Ovary (tissue), 3 donors: ENCODE measurements around the gene NFIB.

Source experiments
- CTCF ChIP-seq, 3 donors: fragments of 450-650 bp in 2 of 3; fragments of 200-600 bp in 1 of 3; IDR thresholded peaks; one replicate each; pipeline versions ENCODE4 v1.5.1 to v1.8.0; 2016 to 2022; ENCODE audit warnings: antibody characterized with exemption in 3 of 3, mild to moderate bottlenecking in 1 of 3
- POLR2A ChIP-seq: fragments of 450-650 bp; IDR thresholded peaks from one replicate; pipeline ENCODE4 v1.6.1; 2017; ENCODE audit warnings: antibody characterized with exemption, mild to moderate bottlenecking, moderate library complexity
- donor health status: DM: no; HTN: no; CAD: no.

DNA sequence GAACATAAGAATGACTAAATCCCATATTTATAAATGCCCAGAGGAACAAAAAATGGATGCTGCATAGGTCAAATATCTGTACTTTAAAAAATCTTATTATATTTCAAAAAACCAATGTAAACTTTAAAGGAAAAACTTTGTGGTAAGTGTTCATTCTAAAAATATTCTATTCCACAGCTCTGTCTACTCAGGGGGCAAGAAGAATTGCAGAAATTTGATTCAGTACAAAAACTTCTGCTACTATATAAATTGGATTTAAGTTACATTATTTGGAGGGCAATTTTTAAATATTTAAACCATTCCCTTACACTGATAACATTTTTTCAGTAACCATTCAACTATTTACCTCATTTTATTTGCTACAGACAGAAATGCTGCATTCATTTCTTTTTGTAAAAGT, 32.1 kb downstream of the NFIB start:
- TF ChIP-seq CTCF (IDR thresholded peaks at IDR 0.05) (no peak), POLR2A (no peak)
